HT-29 (cell line): ENCODE results near the gene GFI1B. TPM values are rescaled to one million over a fixed set of nuclear protein-coding genes. Genes with fewer than 3 reads are reported as not detected.

Source experiments
- DNase-seq: peaks from one replicate; pipeline ENCODE4 v3.0.0-alpha.2; 2015; ENCODE audit warnings: low spot score
- total RNA-seq: library from RNA; depleted of rRNA; stranded (reverse); fragments of >200 nt; shearing (Covaris generic); gene quantifications from 2 replicates; pipeline ENCODE4 v1.2.3, GENCODE V29; 2014; rRNA removed

GFI1B gene
- total RNA-seq = not detected in 2 replicates

- DNase-seq = no peak
Observed at GRCh38 chr9:132978451-132979131, at the start of gene GFI1B. Gene GFI1B, plus strand, starts transcription at chr9:132978694. Its CDS starts 7,985 bp downstream, at chr9:132986679.

GRCh38 chr9:132931178-132931735, 47.2 kb upstream of the GFI1B start:
- no peak for DNase-seq

GRCh38 chr9:132935026-132935425, 43.5 kb upstream of the GFI1B start:
- DNase-seq = no peak

- DNase-seq = no peak
Observed at GRCh38 chr9:132937463-132937901, 41.0 kb upstream of the GFI1B start.

GRCh38 chr9:132939169-132939568, 39.3 kb upstream of the GFI1B start:
- DNase-seq = no peak

GRCh38 chr9:132942541-132943182, 35.8 kb upstream of the GFI1B start:
- DNase-seq = no peak

- no peak for DNase-seq
Observed at GRCh38 chr9:132943651-132944293, 34.7 kb upstream of the GFI1B start.

GRCh38 chr9:132944294-132945185, 34.0 kb upstream of the GFI1B start, which contains the start of gene TSC1:
Gene TSC1, minus strand, starts transcription at chr9:132944616. Its CDS starts 15,744 bp downstream, at chr9:132928872.
- peak; percentile 87 for DNase-seq

GRCh38 chr9:132945186-132946130, 33.0 kb upstream of the GFI1B start:
- DNase-seq = no peak

- no peak for DNase-seq
Observed at GRCh38 chr9:132946211-132946610, 32.3 kb upstream of the GFI1B start.

GRCh38 chr9:132946631-132947295, 31.7 kb upstream of the GFI1B start:
- no peak for DNase-seq

- DNase-seq = no peak
Observed at GRCh38 chr9:132947756-132948155, 30.7 kb upstream of the GFI1B start.

GRCh38 chr9:132948482-132949050, 29.9 kb upstream of the GFI1B start:
- no peak for DNase-seq

- no peak for DNase-seq
Observed at GRCh38 chr9:132949709-132950108, 28.8 kb upstream of the GFI1B start.

GRCh38 chr9:132955123-132955522, 23.4 kb upstream of the GFI1B start:
- DNase-seq = no peak

GRCh38 chr9:132955768-132956167, 22.7 kb upstream of the GFI1B start:
- no peak for DNase-seq

- no peak for DNase-seq
Observed at GRCh38 chr9:132957805-132958204, 20.7 kb upstream of the GFI1B start.

GRCh38 chr9:132961002-132961401, 17.5 kb upstream of the GFI1B start:
- DNase-seq = no peak

GRCh38 chr9:132965478-132965877, 13.0 kb upstream of the GFI1B start:
- no peak for DNase-seq
